Measurements from ENCODE around the gene LRRC38.

Gene LRRC38

GRCh38 chr1:13499422-13499821 is 14.4 kb downstream of the LRRC38 start:
- no peaks in the 10 kb centered on the region for H3K36me3 ChIP-seq
- no peak for DNase-seq
- H3K27me3 ChIP-seq: no peaks in the 10 kb centered on the region
- no peaks in the 10 kb centered on the region for H3K9me3 ChIP-seq
- no peak overlapping the region for H3K4me3 ChIP-seq (ENCODE audit: low read depth, low read length)
- TF ChIP-seq, protein P1, sequence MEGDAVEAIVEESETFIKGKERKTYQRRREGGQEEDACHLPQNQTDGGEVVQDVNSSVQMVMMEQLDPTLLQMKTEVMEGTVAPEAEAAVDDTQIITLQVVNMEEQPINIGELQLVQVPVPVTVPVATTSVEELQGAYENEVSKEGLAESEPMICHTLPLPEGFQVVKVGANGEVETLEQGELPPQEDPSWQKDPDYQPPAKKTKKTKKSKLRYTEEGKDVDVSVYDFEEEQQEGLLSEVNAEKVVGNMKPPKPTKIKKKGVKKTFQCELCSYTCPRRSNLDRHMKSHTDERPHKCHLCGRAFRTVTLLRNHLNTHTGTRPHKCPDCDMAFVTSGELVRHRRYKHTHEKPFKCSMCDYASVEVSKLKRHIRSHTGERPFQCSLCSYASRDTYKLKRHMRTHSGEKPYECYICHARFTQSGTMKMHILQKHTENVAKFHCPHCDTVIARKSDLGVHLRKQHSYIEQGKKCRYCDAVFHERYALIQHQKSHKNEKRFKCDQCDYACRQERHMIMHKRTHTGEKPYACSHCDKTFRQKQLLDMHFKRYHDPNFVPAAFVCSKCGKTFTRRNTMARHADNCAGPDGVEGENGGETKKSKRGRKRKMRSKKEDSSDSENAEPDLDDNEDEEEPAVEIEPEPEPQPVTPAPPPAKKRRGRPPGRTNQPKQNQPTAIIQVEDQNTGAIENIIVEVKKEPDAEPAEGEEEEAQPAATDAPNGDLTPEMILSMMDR (IDR thresholded peaks at IDR 0.05; ENCODE audit: low read depth, low read length): no peak
- H3K4me1 ChIP-seq: no peaks in the 10 kb centered on the region

GRCh38 chr1:13498553-13498952 is 15.2 kb downstream of the LRRC38 start:
- Histone ChIP-seq H3K4me1 (no peaks in the 10 kb centered on the region), H3K36me3 (no peaks in the 10 kb centered on the region), H3K4me3 (ENCODE audit: low read depth, low read length) (no peak overlapping the region), H3K9me3 (no peaks in the 10 kb centered on the region), H3K27me3 (no peaks in the 10 kb centered on the region)
- DNase-seq: no peak
- TF ChIP-seq, protein P1 (IDR thresholded peaks at IDR 0.05; ENCODE audit: low read depth, low read length): no peak

DNA sequence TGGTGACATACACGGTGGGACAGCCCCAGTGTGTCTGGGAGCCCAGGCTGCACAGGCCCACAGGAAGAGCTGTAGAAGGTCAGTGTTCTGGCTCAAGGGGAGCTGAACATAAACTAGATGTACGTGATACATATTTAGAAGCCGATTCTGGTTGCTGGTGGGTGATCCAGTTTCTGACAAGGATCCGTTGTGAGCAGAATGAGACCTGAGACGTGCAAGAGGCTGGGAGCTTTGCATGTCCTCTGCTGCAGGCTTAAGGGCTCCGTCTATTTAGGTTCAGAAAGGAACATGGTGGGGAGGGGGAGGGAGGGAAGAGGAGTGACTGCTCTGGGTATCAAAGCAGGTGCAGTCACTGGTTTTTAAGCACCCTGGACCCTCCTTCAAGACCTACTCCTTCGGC is 18.6 kb downstream of the LRRC38 start:
- H3K4me1 ChIP-seq: no peaks in the 10 kb centered on the region
- no peaks in the 10 kb centered on the region for H3K27me3 ChIP-seq
- no peaks in the 10 kb centered on the region for H3K36me3 ChIP-seq
- no peaks in the 10 kb centered on the region for H3K9me3 ChIP-seq
- no peak overlapping the region for H3K4me3 ChIP-seq (ENCODE audit: low read depth, low read length)
- DNase-seq: no peak
- TF ChIP-seq, protein P1 (IDR thresholded peaks at IDR 0.05; ENCODE audit: low read depth, low read length): no peak

DNA sequence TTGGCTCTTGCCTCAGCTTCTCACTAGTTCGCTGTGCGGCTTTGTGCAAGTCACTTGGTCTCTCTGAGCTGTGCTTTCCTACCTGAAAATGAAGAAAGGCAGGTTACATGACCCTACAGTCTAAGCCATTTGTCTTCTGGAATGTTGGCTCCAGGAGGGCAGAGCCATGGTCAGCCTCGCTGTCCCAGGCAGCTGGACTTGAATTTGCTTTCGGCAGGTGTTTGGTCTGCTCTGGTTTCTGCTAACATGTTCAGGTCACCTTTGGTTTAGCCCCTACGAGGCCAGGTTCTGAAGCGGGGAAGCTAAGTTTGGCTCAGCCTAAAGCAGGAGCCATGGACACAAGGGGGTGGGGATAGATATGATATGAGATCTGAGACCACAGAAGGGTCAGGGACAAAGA is 19.1 kb downstream of the LRRC38 start:
- H3K36me3 ChIP-seq: no peaks in the 10 kb centered on the region
- TF ChIP-seq, protein P1 (IDR thresholded peaks at IDR 0.05; ENCODE audit: low read depth, low read length): no peak
- DNase-seq: no peak
- H3K9me3 ChIP-seq: no peaks in the 10 kb centered on the region
- H3K4me1 ChIP-seq: no peaks in the 10 kb centered on the region
- H3K4me3 ChIP-seq (ENCODE audit: low read depth, low read length): no peak overlapping the region
- no peaks in the 10 kb centered on the region for H3K27me3 ChIP-seq

GRCh38 chr1:13494025-13494424 is 19.8 kb downstream of the LRRC38 start:
- Histone ChIP-seq H3K36me3 (no peaks in the 10 kb centered on the region), H3K9me3 (no peaks in the 10 kb centered on the region), H3K27me3 (no peaks in the 10 kb centered on the region), H3K4me1 (no peaks in the 10 kb centered on the region), H3K4me3 (ENCODE audit: low read depth, low read length) (no peak overlapping the region)
- TF ChIP-seq, protein P1 (IDR thresholded peaks at IDR 0.05; ENCODE audit: low read depth, low read length): no peak
- DNase-seq: no peak

GRCh38 chr1:13492711-13493110 is 21.1 kb downstream of the LRRC38 start:
- TF ChIP-seq, protein P1 (IDR thresholded peaks at IDR 0.05; ENCODE audit: low read depth, low read length): no peak
- H3K27me3 ChIP-seq: no peaks in the 10 kb centered on the region
- DNase-seq: no peak
- H3K4me3 ChIP-seq (ENCODE audit: low read depth, low read length): no peak overlapping the region
- no peaks in the 10 kb centered on the region for H3K36me3 ChIP-seq
- H3K4me1 ChIP-seq: no peaks in the 10 kb centered on the region
- H3K9me3 ChIP-seq: no peaks in the 10 kb centered on the region

Measured in BE2C (cell line).